ENCODE results near the gene ZNF575. TPM values are rescaled to one million over a fixed set of nuclear protein-coding genes. Genes with fewer than 3 reads are reported as not detected.

Gene ZNF575
- 4.2 and 4.4 TPM in 2 replicates for total RNA-seq

DNA sequence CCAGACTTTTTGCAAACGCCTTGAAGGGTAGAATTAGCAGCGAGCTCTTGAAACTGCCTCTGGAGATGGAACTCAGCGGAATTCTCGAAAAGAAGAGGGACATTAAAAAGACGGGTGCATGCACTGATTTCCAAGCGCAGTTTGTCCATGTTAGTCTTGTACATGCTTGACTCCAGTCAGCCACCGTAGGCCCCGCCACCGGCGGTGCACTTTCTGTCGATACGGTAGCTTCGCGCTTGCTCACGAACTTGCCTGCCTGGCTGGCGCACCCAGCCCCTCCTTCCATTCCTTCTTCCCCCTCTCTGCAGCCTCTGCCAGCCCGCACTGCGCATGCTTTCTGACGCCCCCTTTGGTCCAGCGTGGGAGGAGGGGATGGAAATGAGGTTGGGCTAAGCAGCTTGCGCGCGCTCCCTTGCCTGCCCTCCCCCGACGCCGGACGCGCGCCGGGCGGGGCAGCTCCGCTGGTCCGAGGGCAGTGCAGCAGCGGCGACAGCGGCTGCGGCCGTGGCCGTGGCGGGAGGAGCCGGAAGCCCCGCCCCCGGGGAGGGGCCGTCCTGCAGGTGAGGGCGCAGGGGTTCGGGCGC lies at the start of gene ZNF575:
TSS of gene ZNF575 (plus strand) at position 227 of the 584 bp plus-strand sequence. CDS start 1,235 bp downstream, outside the sequence.
- intact Hi-C loops (cut with micrococcal nuclease) = loop anchor here (1.0 to 10.0 kb wide), 9 partner anchors 8 to 252 kb away; partner anchors contain the start of genes IRGQ, KCNN4, PHLDB3 and PINLYP

DNA sequence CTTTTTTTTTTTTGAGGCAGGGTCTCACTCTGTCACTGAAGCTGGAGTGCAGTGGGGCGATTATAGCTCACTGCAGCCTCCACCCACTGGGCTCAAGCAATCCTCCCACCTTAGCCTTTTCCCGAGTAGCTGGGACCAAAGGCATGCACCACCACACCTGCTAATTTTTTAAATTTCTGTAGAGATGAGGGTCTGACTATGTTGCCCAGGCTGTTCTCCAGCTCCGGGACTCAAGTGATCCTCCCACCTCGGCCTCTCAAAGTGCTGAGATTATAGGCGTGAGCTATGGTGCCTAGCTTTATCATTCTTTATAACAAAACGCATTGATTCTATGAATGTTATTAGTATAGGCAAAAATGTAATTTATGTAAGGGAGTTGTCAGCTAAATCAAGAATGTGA lies 49.7 kb upstream of the ZNF575 start:
- intact Hi-C loops (cut with micrococcal nuclease) = no loop called here

DNA sequence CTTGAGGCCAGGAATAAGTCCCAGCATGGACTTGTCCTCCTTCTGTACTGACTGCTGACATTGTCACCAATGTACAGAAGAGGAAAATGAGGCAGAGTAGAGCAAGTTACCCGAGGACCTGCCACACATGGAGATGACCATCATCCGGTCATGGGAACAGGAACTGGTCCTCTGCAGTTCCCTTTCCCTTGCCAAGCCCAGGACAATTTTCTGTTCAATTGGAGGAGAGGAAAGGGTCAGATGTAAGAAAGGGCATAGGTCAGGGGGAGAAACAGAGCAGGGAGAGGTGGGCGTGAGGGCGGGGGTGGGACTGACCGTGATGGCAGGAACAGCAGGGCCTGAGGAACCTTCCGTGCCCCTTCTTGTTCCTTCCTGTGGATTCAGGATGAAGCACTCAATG lies 47.0 kb upstream of the ZNF575 start:
- intact Hi-C loops (cut with micrococcal nuclease) = no loop called here

- intact Hi-C loops (cut with micrococcal nuclease) = no loop called here
Observed at GRCh38 chr19:43486412-43486811, 46.6 kb upstream of the ZNF575 start.

DNA sequence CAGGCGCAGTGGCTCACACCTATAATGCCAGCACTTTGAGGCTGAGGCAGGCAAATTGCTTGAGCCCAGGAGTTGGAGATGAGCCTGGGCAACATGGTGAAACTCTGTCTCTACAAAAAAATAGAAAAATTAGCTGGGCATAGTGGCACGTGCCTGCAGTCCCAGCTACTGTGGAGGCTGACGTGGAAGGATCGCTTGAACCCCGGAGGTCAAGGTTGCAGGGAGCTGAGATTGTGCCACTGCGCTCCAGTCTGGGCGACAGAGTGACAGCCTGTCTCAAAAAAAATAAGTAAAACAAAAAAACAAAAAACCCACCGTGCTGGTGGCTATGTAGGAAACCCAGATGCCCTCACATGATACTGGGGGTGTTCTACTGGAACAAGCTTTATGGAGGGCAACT lies 44.8 kb upstream of the ZNF575 start:
- intact Hi-C loops (cut with micrococcal nuclease) = no loop called here

GRCh38 chr19:43489310-43489709 lies 43.7 kb upstream of the ZNF575 start:
- intact Hi-C loops (cut with micrococcal nuclease) = no loop called here

DNA sequence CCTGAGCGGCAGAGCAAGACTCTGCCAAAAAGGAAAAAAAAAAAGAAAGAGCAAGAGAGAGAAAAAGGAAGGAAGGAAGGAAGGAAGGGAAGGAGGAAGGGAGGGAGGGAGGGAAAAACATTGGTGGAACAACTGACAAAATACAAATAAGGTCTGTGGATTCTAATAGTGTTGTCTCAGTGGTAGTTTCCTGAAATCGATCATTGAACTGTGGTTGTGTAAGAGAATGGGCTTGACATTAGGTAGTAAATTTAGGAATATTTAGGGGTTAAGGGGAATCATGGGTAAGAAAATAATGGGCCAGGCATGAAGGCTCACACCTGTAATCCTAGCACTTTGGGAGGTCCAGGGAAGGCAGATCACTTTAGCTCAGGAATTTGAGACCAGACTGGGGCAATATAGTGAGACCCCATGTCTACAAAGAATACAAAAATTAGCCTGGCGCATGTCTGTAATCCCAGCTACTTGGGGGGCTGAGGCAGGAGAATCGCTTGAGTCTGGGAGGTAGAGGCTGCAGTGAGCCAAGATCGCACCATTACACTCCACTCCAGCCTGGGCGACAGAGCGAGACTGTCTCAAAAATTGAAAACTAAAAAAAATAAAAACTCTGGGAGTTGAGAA lies 42.9 kb upstream of the ZNF575 start:
- intact Hi-C loops (cut with micrococcal nuclease) = no loop called here

GRCh38 chr19:43490759-43491158 lies 42.2 kb upstream of the ZNF575 start:
- intact Hi-C loops (cut with micrococcal nuclease) = no loop called here

- intact Hi-C loops (cut with micrococcal nuclease) = no loop called here
Observed at GRCh38 chr19:43495082-43495481, 37.9 kb upstream of the ZNF575 start.

- intact Hi-C loops (cut with micrococcal nuclease) = no loop called here
Observed at GRCh38 chr19:43496960-43497359, 36.0 kb upstream of the ZNF575 start.

- intact Hi-C loops (cut with micrococcal nuclease) = no loop called here
Observed at GRCh38 chr19:43498233-43498842, 34.6 kb upstream of the ZNF575 start.

DNA sequence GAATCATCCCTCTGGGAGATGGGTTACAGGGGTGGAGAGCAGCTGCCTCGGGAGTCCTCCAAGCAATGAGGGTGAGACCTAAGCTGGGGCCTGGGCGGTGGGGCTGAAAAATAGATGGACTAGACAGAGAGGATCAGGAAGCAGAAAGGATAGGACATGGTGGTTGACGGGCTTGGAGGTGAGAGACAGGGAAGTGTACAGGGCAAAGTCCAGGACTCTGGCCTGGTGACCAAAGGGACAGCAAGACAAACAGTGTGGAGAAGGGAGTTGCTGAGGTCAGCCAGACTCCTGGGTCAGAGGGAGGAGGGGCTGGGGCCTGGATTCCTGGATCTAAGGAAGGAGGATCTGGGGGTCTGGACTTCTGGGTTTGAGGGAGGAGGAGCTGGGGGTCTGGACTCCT lies 33.9 kb upstream of the ZNF575 start:
- intact Hi-C loops (cut with micrococcal nuclease) = no loop called here

DNA sequence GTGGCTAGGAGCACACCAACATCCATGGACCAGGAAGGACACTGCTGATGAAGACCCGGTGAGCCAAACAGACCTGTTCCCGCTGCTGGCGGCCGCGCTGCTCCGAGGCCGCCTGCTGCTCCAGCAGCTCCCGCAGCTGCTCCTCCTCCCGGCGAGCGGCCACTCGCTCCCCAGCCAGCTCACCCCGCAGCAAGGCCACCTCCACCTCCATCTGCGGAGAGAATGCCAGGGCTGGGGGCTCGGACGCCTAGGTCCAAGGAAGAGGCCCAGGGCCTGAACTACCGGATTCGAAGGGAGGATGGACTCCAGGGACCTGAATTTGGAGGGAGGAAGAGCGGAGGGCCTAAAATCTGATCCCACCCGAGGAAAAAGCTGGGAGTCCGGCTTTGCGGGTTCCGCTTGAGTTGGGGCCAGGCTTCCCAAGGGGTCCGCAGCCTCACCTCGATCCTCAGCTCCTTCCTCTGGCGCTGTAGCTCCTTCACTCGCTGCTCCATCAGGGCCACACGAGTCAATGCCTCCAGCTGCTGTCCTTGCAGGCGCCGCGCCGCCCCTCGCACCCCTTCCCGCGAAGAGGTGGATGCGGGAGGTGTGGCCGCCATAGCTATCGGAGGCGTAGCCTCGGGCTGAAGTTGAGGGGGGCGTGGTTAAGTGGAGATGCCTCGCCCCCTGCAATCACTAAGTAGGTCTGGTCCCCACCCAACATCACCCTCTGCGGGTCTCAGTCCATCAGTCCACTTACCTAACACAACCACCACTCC lies 31.1 kb upstream of the ZNF575 start:
- intact Hi-C loops (cut with micrococcal nuclease) = no loop called here

DNA sequence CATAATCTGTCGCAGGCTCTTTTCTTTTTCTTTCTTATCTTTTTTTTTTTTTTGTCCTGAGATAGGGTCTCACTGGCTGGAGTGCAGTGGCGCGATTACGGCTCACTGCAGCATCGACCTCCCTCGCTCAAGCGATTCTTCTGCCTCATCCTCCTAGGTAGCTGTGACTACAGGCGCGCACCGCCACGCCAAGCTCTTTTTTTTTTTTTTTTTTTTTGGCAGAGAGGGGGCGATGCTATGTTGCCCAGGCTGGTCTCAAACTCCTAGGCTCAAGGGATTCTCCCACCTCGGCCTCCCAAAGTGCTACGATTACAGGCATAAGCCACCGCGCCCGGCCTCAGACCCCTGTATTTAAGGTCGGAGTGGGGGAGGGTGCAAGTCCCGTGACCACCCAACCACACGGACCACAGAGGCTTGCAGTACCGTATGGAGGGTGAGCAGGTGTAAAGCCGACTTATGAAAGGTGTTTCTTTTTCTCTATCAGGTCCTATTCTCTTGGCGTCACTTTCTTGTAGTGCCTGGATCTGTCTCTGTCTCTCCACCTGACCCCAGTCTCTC lies 30.5 kb upstream of the ZNF575 start:
- intact Hi-C loops (cut with micrococcal nuclease) = no loop called here

DNA sequence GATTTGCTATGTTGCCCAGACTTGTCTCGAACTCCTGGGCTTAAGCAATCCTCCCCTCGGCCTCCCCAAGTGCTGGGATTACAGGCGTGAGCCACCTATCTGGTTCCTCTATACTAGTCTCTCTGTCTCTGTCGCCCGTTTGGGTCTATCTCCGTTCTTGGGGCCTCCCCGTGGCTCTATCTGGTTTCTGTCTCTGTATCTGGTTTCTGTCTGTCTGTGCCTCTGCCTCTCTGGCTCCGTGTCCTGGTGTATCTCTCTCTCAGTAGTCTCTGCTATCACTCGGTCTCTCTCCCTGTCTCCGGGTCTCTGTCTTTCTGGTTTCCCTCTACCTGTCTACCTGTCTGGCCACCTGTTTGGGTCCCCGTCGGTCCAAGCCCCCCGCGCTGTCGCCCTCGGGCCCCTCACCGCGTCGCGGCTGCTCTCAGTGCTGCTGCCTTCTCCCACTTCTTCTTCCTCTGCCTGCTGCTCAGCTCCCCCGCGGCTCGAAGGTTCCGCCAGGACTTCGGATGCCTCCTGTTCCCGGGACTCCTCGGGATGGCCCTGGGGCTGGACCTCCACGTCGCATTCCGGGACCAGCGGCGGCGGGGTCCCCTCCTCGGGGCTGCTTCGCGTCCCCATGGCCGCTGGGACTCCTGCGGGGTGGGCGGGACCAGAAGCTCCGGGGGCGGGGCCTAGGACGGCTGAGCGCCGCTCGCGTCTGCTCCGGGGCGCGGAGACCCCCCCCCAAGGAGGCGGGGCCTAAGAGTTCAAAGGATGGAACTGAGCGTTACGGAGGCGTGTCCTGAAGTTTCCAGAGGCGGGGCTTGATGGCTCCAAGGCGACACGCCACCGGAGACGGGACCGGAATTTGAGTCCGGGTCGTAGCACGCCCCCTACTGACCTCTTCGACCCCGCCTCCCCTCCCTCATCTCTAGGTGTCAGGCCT lies 29.2 kb upstream of the ZNF575 start:
- intact Hi-C loops (cut with micrococcal nuclease) = loop anchor here (1.0 to 2.0 kb wide), 12 partner anchors 16 to 251 kb away; partner anchors contain the start of genes IRGQ, SMG9, ZNF428 and ZNF575

- intact Hi-C loops (cut with micrococcal nuclease) = loop anchor here (1.0 to 2.0 kb wide), 12 partner anchors 15 to 250 kb away; partner anchors contain the start of genes IRGQ, SMG9, ZNF428 and ZNF575
Observed at GRCh38 chr19:43504426-43505185, 28.4 kb upstream of the ZNF575 start, which contains the start of gene PHLDB3. PHLDB3 (minus strand) TSS chr19:43504746; CDS start chr19:43504118, 628 bp downstream.

GRCh38 chr19:43505186-43505456 lies 27.9 kb upstream of the ZNF575 start:
- intact Hi-C loops (cut with micrococcal nuclease) = loop anchor here (2.0 kb wide), 1 partner anchor 66 kb away; no protein-coding TSS in a partner anchor

- intact Hi-C loops (cut with micrococcal nuclease) = loop anchor here (2.0 kb wide), 1 partner anchor 67 kb away; no protein-coding TSS in a partner anchor
Observed at GRCh38 chr19:43505941-43506340, 27.0 kb upstream of the ZNF575 start.

GRCh38 chr19:43506629-43507028 lies 26.4 kb upstream of the ZNF575 start:
- intact Hi-C loops (cut with micrococcal nuclease) = no loop called here

- intact Hi-C loops (cut with micrococcal nuclease) = no loop called here
Observed at GRCh38 chr19:43507880-43508279, 25.1 kb upstream of the ZNF575 start.
